SH-SY5Y (cell line): ENCODE measurements around the gene IRX5.

Source experiments
- GATA2 ChIP-seq: IDR thresholded peaks from 2 replicates; pipeline ENCODE4 v1.6.1; 2011; ENCODE audit warnings: mild to moderate bottlenecking, low read depth, low read length
- GATA3 ChIP-seq: IDR thresholded peaks from 2 replicates; pipeline ENCODE4 v1.6.1; 2011; ENCODE audit warnings: low read depth, mild to moderate bottlenecking, low read length, moderate library complexity

IRX5 gene

GRCh38 chr16:54926166-54926838 is 4.4 kb upstream of the IRX5 start:
- no peak for TF ChIP-seq GATA2

GRCh38 chr16:54927125-54928015 is 3.3 kb upstream of the IRX5 start:
- TF ChIP-seq GATA2 = no peak
- TF ChIP-seq GATA3 = no peak

- TF ChIP-seq GATA3 = no peak; the same call in 1 of the 2 replicates
- peak; percentile 91 for TF ChIP-seq GATA2
These were observed 2.7 kb upstream of the IRX5 start for GRCh38 chr16:54928016-54928356.

GRCh38 chr16:54928411-54929089 is 2.1 kb upstream of the IRX5 start:
- TF ChIP-seq GATA3 (no peak), GATA2 (no peak)

- TF ChIP-seq GATA3 = no peak
- no peak for TF ChIP-seq GATA2
These were observed 1.3 kb upstream of the IRX5 start for GRCh38 chr16:54929090-54930004.

- TF ChIP-seq GATA3 (no peak), GATA2 (no peak)
These were observed 129 bp downstream of the IRX5 start for GRCh38 chr16:54930869-54931119.

- TF ChIP-seq GATA2 (no peak), GATA3 (no peak)
These were observed 702 bp downstream of the IRX5 start for GRCh38 chr16:54931120-54932014.

GRCh38 chr16:54932021-54932660 is 1.5 kb downstream of the IRX5 start:
- no peak for TF ChIP-seq GATA2
- TF ChIP-seq GATA3 = no peak

- TF ChIP-seq GATA3 (no peak), GATA2 (no peak)
These were observed 2.1 kb downstream of the IRX5 start for GRCh38 chr16:54932737-54933254.

- TF ChIP-seq GATA2 (no peak), GATA3 (no peak)
These were observed 2.8 kb downstream of the IRX5 start for GRCh38 chr16:54933281-54934011.

GRCh38 chr16:54934481-54935265 is 4.0 kb downstream of the IRX5 start:
- TF ChIP-seq GATA2 (no peak), GATA3 (no peak)
